Natural killer cell (primary cell): ENCODE results near the gene DPYD. TPM values are rescaled to one million over a fixed set of nuclear protein-coding genes. Genes with fewer than 3 reads are reported as not detected.

Experiments
- ATAC-seq, 3 donors: fragments of 150-1000 bp in 2 of 3; fragments of 200-7000 bp in 1 of 3; cut with Tn5 transposase; 1 replicate in 1 of 3; 2 replicates in 2 of 3; pipeline ENCODE4 v1.10.0; 2021; ENCODE audit warnings: mild to moderate bottlenecking in 2 of 3, moderate library complexity in 2 of 3
- DNase-seq, 2 donors: peaks; one replicate each; pipeline versions ENCODE4 v3.0.0 to v3.0.0-alpha.2; 2013 to 2021; ENCODE audit warnings: mixed read lengths in 1 of 2
- H3K27ac ChIP-seq: one replicate; pipeline ENCODE4 v1.5.1; 2013; ENCODE audit warnings: mild to moderate bottlenecking, low read length
- H3K27me3 ChIP-seq: one replicate; pipeline ENCODE4 v1.6.1; 2013; ENCODE audit warnings: low read length; ENCODE audit not compliant: control insufficient read depth, insufficient read depth
- H3K36me3 ChIP-seq: one replicate; pipeline ENCODE4 v1.6.1; 2013; ENCODE audit warnings: low read length; ENCODE audit not compliant: control insufficient read depth, insufficient read depth
- H3K4me1 ChIP-seq: one replicate; pipeline ENCODE4 v1.6.1; 2013; ENCODE audit warnings: low read length; ENCODE audit not compliant: control insufficient read depth, insufficient read depth
- H3K4me3 ChIP-seq: one replicate; pipeline ENCODE4 v1.5.1; 2013; ENCODE audit warnings: low read length
- H3K9me3 ChIP-seq: one replicate; pipeline ENCODE4 v1.6.1; 2013; ENCODE audit warnings: low read length; ENCODE audit not compliant: control insufficient read depth, insufficient read depth
- H3K27ac Mint-ChIP-seq, 2 donors: one replicate each; pipeline ENCODE4 v1.8.0; 2022; ENCODE audit warnings: mild to moderate bottlenecking in 2 of 2, mixed read lengths in 2 of 2, moderate library complexity in 1 of 2
- H3K27me3 Mint-ChIP-seq, 2 donors: one replicate each; pipeline ENCODE4 v1.8.0; 2022; ENCODE audit warnings: low read depth in 2 of 2, mixed read lengths in 2 of 2
- H3K36me3 Mint-ChIP-seq: one replicate; pipeline ENCODE4 v1.8.0; 2022; ENCODE audit warnings: mixed read lengths
- H3K4me1 Mint-ChIP-seq, 2 donors: one replicate each; pipeline ENCODE4 v1.8.0; 2022; ENCODE audit warnings: mixed read lengths in 2 of 2
- H3K4me3 Mint-ChIP-seq: one replicate; pipeline ENCODE4 v1.8.0; 2022; ENCODE audit warnings: mild to moderate bottlenecking, moderate library complexity, mixed read lengths
- H3K9me3 Mint-ChIP-seq, 2 donors: one replicate each; pipeline ENCODE4 v1.8.0; 2022; ENCODE audit warnings: mixed read lengths in 2 of 2
- CTCF ChIP-seq: fragments of 200-600 bp; IDR thresholded peaks from one replicate; pipeline ENCODE4 v1.8.0; 2022; ENCODE audit warnings: antibody characterized with exemption
- WGBS: methylation state at CpG from one replicate; pipeline ENCODE4 v1.1.7; 2013; ENCODE audit warnings: missing lambda C conversion rate; ENCODE audit not compliant: insufficient coverage; 5-methylcytosine and 5-hydroxymethylcytosine counted together
- intact Hi-C: fragments of 100-400 bp; cut with micrococcal nuclease; formaldehyde crosslinking; loops from one replicate; pipeline ENCODE4 v1.14.2; 2022
- total RNA-seq, 4 donors: library from RNA; stranded (reverse); fragments of 120-200 nt in 1 of 4; gene quantifications; one replicate each; pipeline versions ENCODE4 v1.2.3 to v1.2.4, GENCODE V29; 2013 to 2022

Gene DPYD
- total RNA-seq, 3 donors from 2014 or later (not counting 1 experiment from before 2014, with no cell fraction given), result 56.6 to 66.7 (median 56.9) TPM

GRCh38 chr1:97077221-97077620 is 843.6 kb downstream of the DPYD start:
- Mint-ChIP-seq H3K27me3 (no peaks in the 10 kb centered on the region), H3K27ac (no peak overlapping the region), H3K36me3 (no peaks in the 10 kb centered on the region), H3K4me3 (no peak overlapping the region), H3K4me1 (no peaks in the 10 kb centered on the region), H3K9me3 (no peaks in the 10 kb centered on the region)
- H3K4me3 ChIP-seq, result no peak overlapping the region
- intact Hi-C loops, result no loop called here
- 0% methylated on average over 1 of the region's 2 CpGs for WGBS
- no peak for TF ChIP-seq CTCF
- no peak for DNase-seq
- H3K4me1 ChIP-seq, result no peaks in the 10 kb centered on the region
- no peaks in the 10 kb centered on the region for H3K9me3 ChIP-seq
- no peaks in the 10 kb centered on the region for H3K27me3 ChIP-seq
- H3K36me3 ChIP-seq, result peaks cover 3% of the 10 kb centered on the region
- H3K27ac ChIP-seq, result no peak overlapping the region
- ATAC-seq, result no peak

- H3K27ac Mint-ChIP-seq, result no peak overlapping the region
- no peaks in the 10 kb centered on the region for H3K9me3 ChIP-seq
- intact Hi-C loops, result no loop called here
- H3K4me1 ChIP-seq, result no peaks in the 10 kb centered on the region
- 89% methylated on average over 2 of the region's 2 CpGs for WGBS
- no peaks in the 10 kb centered on the region for H3K9me3 Mint-ChIP-seq
- H3K4me1 Mint-ChIP-seq, result no peaks in the 10 kb centered on the region
- no peaks in the 10 kb centered on the region for H3K36me3 Mint-ChIP-seq
- no peak overlapping the region for H3K27ac ChIP-seq
- no peak for TF ChIP-seq CTCF
- ATAC-seq (no peak), DNase-seq (no peak)
- H3K4me3 Mint-ChIP-seq, result no peak overlapping the region
- no peaks in the 10 kb centered on the region for H3K27me3 Mint-ChIP-seq
- no peaks in the 10 kb centered on the region for H3K27me3 ChIP-seq
- H3K36me3 ChIP-seq, result peaks cover 3% of the 10 kb centered on the region
- no peak overlapping the region for H3K4me3 ChIP-seq
Observed at GRCh38 chr1:97074771-97075170, 846.1 kb downstream of the DPYD start.

GRCh38 chr1:97073936-97074335 is 846.9 kb downstream of the DPYD start:
- H3K27ac ChIP-seq, result no peak overlapping the region
- Mint-ChIP-seq H3K9me3 (no peaks in the 10 kb centered on the region), H3K4me1 (no peaks in the 10 kb centered on the region), H3K36me3 (no peaks in the 10 kb centered on the region), H3K27me3 (no peaks in the 10 kb centered on the region), H3K27ac (no peak overlapping the region), H3K4me3 (no peak overlapping the region)
- TF ChIP-seq CTCF, result no peak
- H3K36me3 ChIP-seq, result peaks cover 3% of the 10 kb centered on the region
- H3K27me3 ChIP-seq, result no peaks in the 10 kb centered on the region
- no peak for ATAC-seq
- H3K9me3 ChIP-seq, result no peaks in the 10 kb centered on the region
- no peak overlapping the region for H3K4me3 ChIP-seq
- H3K4me1 ChIP-seq, result no peaks in the 10 kb centered on the region
- WGBS, result 81% methylated on average over 2 of the region's 2 CpGs
- no peak for DNase-seq
- intact Hi-C loops, result no loop called here

GRCh38 chr1:97073169-97073568 is 847.7 kb downstream of the DPYD start:
- Histone ChIP-seq H3K27ac (no peak overlapping the region), H3K27me3 (no peaks in the 10 kb centered on the region), H3K9me3 (no peaks in the 10 kb centered on the region), H3K4me1 (no peaks in the 10 kb centered on the region), H3K4me3 (no peak overlapping the region), H3K36me3 (peaks cover 3% of the 10 kb centered on the region)
- H3K4me3 Mint-ChIP-seq, result no peak overlapping the region
- no peak overlapping the region for H3K27ac Mint-ChIP-seq
- H3K27me3 Mint-ChIP-seq, result no peaks in the 10 kb centered on the region
- TF ChIP-seq CTCF, result no peak
- intact Hi-C loops, result no loop called here
- ATAC-seq (no peak), DNase-seq (no peak)
- H3K36me3 Mint-ChIP-seq, result no peaks in the 10 kb centered on the region
- no peaks in the 10 kb centered on the region for H3K4me1 Mint-ChIP-seq
- H3K9me3 Mint-ChIP-seq, result no peaks in the 10 kb centered on the region
